ENCODE measurements around the gene NCCRP1. TPM values are rescaled to one million over a fixed set of nuclear protein-coding genes. Genes with fewer than 3 reads are reported as not detected.

NCCRP1 gene
- total RNA-seq, 4 donors from 2014 or later: not detected

- TF ChIP-seq CTCF (IDR thresholded peaks at IDR 0.05): no peak
- no peak for TF ChIP-seq POLR2A (IDR thresholded peaks at IDR 0.05)
- H3K27ac ChIP-seq: no peak overlapping the region
- H3K9me3 ChIP-seq: no peaks in the 10 kb centered on the region
- H3K4me3 ChIP-seq: no peak overlapping the region
- DNase-seq: no peak
- H3K27me3 ChIP-seq: no peaks in the 10 kb centered on the region
- no peaks in the 10 kb centered on the region for H3K4me1 ChIP-seq
- intact Hi-C loops (cut with DNase I; ENCODE audit: low total_unique reads): no loop called here
- H3K36me3 ChIP-seq: no peaks in the 10 kb centered on the region
These were observed 50.3 kb downstream of the NCCRP1 start for GRCh38 chr19:39246951-39247669.

- Histone ChIP-seq H3K36me3 (no peaks in the 10 kb centered on the region), H3K4me3 (no peak overlapping the region), H3K4me1 (no peaks in the 10 kb centered on the region), H3K27me3 (no peaks in the 10 kb centered on the region), H3K27ac (no peak overlapping the region), H3K9me3 (no peaks in the 10 kb centered on the region)
- TF ChIP-seq CTCF (IDR thresholded peaks at IDR 0.05): no peak
- no peak for TF ChIP-seq POLR2A (IDR thresholded peaks at IDR 0.05)
- intact Hi-C loops (cut with DNase I; ENCODE audit: low total_unique reads): no loop called here
- no peak for DNase-seq
These were observed 51.2 kb downstream of the NCCRP1 start for GRCh38 chr19:39247701-39248664.

- H3K4me1 ChIP-seq: no peaks in the 10 kb centered on the region
- no peaks in the 10 kb centered on the region for H3K9me3 ChIP-seq
- TF ChIP-seq CTCF (IDR thresholded peaks at IDR 0.05) (no peak), POLR2A (IDR thresholded peaks at IDR 0.05) (no peak)
- intact Hi-C loops (cut with DNase I; ENCODE audit: low total_unique reads): no loop called here
- no peak within 1 kb of the TSS for H3K27ac ChIP-seq
- H3K4me3 ChIP-seq: no peak within 1 kb of the TSS
- H3K36me3 ChIP-seq: no peaks in the 10 kb centered on the region
- no peaks in the 10 kb centered on the region for H3K27me3 ChIP-seq
- DNase-seq: no peak
These were observed 52.0 kb downstream of the NCCRP1 start, which contains the start of gene IFNL4 for GRCh38 chr19:39248806-39249205. Gene IFNL4 (minus strand): TSS chr19:39248856.

GRCh38 chr19:39251081-39251480 is 54.3 kb downstream of the NCCRP1 start:
- no peak overlapping the region for H3K27ac ChIP-seq
- TF ChIP-seq CTCF (IDR thresholded peaks at IDR 0.05): no peak
- TF ChIP-seq POLR2A (IDR thresholded peaks at IDR 0.05): no peak
- no peaks in the 10 kb centered on the region for H3K9me3 ChIP-seq
- no peaks in the 10 kb centered on the region for H3K27me3 ChIP-seq
- DNase-seq: no peak
- H3K36me3 ChIP-seq: no peaks in the 10 kb centered on the region
- H3K4me3 ChIP-seq: no peak overlapping the region
- H3K4me1 ChIP-seq: no peaks in the 10 kb centered on the region
- intact Hi-C loops (cut with DNase I; ENCODE audit: low total_unique reads): no loop called here

Other genes starting within 250 kb of the NCCRP1 start
- 10 to 100 TPM in 3 of 4 donors, 1 to 10 TPM in 1; 3.8 to 47.6 (median 36.7) TPM for gene FBXO17, start 221.2 kb upstream of the NCCRP1 start, total RNA-seq
- 10 to 100 TPM in 1 of 4 donors, 1 to 10 TPM in 3; 3.4 to 11.3 (median 7.8) TPM for gene FBXO27, start 164.4 kb upstream of the NCCRP1 start, total RNA-seq
- under 1 TPM in 1 of 4 donors, not detected in 3; 0.55 TPM for gene ACP7, start 112.6 kb upstream of the NCCRP1 start, total RNA-seq
- 10 to 100 TPM in 3 of 4 donors, under 1 TPM in 1; 0.26 to 57.4 (median 24.3) TPM for gene PAK4, start 71.2 kb upstream of the NCCRP1 start, total RNA-seq
- not detected for gene SYCN, start 7.3 kb downstream of the NCCRP1 start, total RNA-seq
- not detected for gene IFNL3, start 48.0 kb downstream of the NCCRP1 start, total RNA-seq
- gene IFNL4, start 51.9 kb downstream of the NCCRP1 start, total RNA-seq: under 1 TPM in 1 of 4 donors, not detected in 3; 0.90 TPM
- not detected for gene IFNL2, start 71.4 kb downstream of the NCCRP1 start, total RNA-seq
- gene IFNL1, start 99.4 kb downstream of the NCCRP1 start, total RNA-seq: not detected
- 1 to 10 TPM in 2 of 4 donors, not detected in 2; 1.4 to 4.7 TPM for gene LRFN1, start 123.9 kb downstream of the NCCRP1 start, total RNA-seq
- gene GMFG, start 139.1 kb downstream of the NCCRP1 start, total RNA-seq: 10 to 100 TPM; 10.4 to 43.0 (median 18.9) TPM
- 100 to 1,000 TPM in 1 of 4 donors, 10 to 100 TPM in 3; 11.3 to 128 (median 58.6) TPM for gene SAMD4B, start 145.5 kb downstream of the NCCRP1 start, total RNA-seq
- 10 to 100 TPM; 21.8 to 65.6 (median 33.7) TPM for gene PAF1, start 194.1 kb downstream of the NCCRP1 start, total RNA-seq
- gene MED29, start 194.4 kb downstream of the NCCRP1 start, total RNA-seq: 100 to 1,000 TPM in 1 of 4 donors, 10 to 100 TPM in 3; 15.6 to 282 (median 40.8) TPM
- gene ZFP36, start 209.9 kb downstream of the NCCRP1 start, total RNA-seq: 100 to 1,000 TPM in 2 of 4 donors, 10 to 100 TPM in 1, 1 to 10 TPM in 1; 5.0 to 276 (median 145) TPM
- 100 to 1,000 TPM in 1 of 4 donors, 10 to 100 TPM in 1, 1 to 10 TPM in 2; 5.1 to 120 (median 21.6) TPM for gene PLEKHG2, start 215.7 kb downstream of the NCCRP1 start, total RNA-seq
- gene RPS16, start 239.0 kb downstream of the NCCRP1 start, total RNA-seq: 1,000 to 10,000 TPM in 3 of 4 donors, 10 to 100 TPM in 1; 50.5 to 6,434 (median 2,757) TPM
- 100 to 1,000 TPM in 1 of 4 donors, 10 to 100 TPM in 3; 11.8 to 119 (median 40.0) TPM for gene SUPT5H, start 248.6 kb downstream of the NCCRP1 start, total RNA-seq